KOPT-K1 (cell line): ENCODE data around the gene NOXA1.

ENCODE experiments used
- H3K27ac ChIP-seq: fragments of 200-600 bp; sonication (generic); 2 replicates; pipeline ENCODE4 v1.5.1; 2016; ENCODE audit warnings: antibody characterized with exemption, mild to moderate bottlenecking, low read depth, low read length; ENCODE audit not compliant: poor library complexity, severe bottlenecking
- H3K36me3 ChIP-seq: fragments of 200-600 bp; sonication (generic); 2 replicates; pipeline ENCODE4 v1.5.1; 2017; ENCODE audit warnings: antibody characterized with exemption, mild to moderate bottlenecking, low read length, moderate library complexity; ENCODE audit not compliant: insufficient read depth
- H3K9me3 ChIP-seq: fragments of 200-600 bp; sonication (generic); 2 replicates; pipeline ENCODE4 v1.5.1; 2017; ENCODE audit warnings: antibody characterized with exemption, low read length, mild to moderate bottlenecking; ENCODE audit not compliant: insufficient read depth, poor library complexity, severe bottlenecking

NOXA1 gene

DNA sequence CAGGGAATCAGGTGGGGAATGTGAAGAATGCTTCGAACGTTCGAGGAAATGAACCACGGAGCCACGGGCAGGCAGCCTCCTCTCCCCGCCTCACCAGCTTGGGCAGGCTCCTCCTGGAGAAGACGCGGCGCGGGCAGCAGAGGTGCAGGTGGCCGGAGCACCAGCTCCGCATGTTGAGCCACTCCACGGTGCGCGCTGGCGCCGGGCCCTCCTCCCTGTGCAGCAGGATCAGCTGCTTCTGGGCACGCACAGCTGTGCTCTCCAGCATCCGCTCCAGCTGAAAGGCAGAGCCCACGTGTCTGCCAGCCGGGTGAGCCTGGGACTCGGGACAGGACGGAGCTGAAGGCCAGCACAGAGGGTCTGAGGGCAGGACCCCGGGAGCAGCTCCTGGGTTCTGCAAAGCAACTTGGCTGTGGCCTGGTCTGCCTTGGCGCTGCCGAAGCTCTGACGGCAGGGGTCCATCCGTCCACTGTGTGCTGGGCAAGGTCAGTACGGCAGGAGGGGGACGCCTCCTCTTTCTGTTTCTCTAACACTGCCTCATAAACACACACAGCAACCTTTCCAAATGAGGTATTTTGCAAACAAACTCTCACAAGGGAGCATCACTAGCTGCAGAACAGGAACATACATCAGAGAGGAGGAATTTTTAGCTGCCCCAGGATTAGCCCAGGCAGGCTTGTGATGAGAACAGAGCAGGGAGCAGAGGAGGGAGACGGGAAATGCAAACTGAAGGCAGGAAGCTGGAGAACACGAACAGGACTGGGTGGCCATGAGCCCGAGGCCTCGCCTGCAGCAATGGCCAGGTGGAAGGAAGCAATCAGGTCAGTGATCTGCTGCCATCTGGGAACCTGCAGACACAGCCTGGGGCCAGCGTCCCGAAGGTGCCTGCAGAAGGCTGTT is 56.0 kb downstream of the NOXA1 start:
- Histone ChIP-seq H3K9me3 (peaks cover 28% of the 10 kb centered on the region), H3K36me3 (no peaks in the 10 kb centered on the region), H3K27ac (no peak overlapping the region)

DNA sequence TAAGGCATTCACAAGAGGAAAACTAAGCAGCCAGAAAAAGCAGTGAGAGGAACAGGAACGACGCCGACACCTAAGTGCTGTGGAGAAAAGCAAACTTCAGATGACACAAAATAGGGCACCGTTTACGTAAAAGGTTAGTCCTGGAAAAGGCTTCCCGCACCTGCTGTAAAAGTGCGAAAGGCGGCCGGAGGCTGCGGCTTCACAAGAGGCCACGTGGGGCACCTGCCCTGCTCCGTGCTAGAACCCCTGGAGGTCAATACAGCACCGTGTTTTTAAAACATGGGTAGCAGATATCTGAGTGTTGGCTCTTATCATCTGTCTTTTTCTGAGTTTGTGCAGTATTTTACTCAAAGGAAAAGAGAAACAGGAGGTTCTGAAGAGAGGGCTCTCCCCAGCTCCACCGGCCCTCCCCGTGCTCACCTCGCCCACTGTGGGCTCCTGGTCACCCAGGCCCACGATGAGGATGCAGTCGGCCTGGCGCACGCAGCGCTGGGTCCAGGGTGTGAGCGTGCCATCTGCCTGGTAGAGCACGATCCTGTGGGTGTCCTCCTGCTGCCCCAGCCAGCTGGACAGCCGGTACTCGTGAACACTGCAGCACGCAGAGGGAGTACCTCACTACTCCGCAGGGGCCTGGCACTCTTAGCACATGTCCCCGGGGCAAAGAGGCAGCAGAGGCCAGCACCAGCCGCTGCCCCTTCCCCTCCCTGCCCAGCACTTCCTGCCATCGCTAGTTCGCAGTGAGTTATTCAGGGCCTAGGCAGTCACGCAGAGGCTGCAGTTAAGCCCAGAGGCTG is 56.9 kb downstream of the NOXA1 start:
- no peak overlapping the region for H3K27ac ChIP-seq
- no peaks in the 10 kb centered on the region for H3K36me3 ChIP-seq
- peaks cover 19% of the 10 kb centered on the region for H3K9me3 ChIP-seq

GRCh38 chr9:137480686-137481683 is 57.8 kb downstream of the NOXA1 start:
- H3K27ac ChIP-seq, result no peak overlapping the region

GRCh38 chr9:137482094-137482781 is 59.0 kb downstream of the NOXA1 start:
- no peaks in the 10 kb centered on the region for H3K36me3 ChIP-seq
- H3K27ac ChIP-seq, result no peak overlapping the region
- no peaks in the 10 kb centered on the region for H3K9me3 ChIP-seq

More at GRCh38 chr9:137480686-137481683, 57.8 kb downstream of the NOXA1 start:
- no peaks in the 10 kb centered on the region for H3K36me3 ChIP-seq
- peaks cover 12% of the 10 kb centered on the region for H3K9me3 ChIP-seq
